SK-N-SH (cell line): ENCODE measurements around the gene CAND1.

Experiments
- CTCF ChIP-seq: fragments of 200-600 bp; sonication (generic); IDR thresholded peaks from 2 replicates; pipeline ENCODE4 v1.6.1; 2017; ENCODE audit warnings: antibody characterized with exemption, mild to moderate bottlenecking, moderate library complexity
- FOXJ3 ChIP-seq: sonication (generic); formaldehyde crosslinking; IDR thresholded peaks from 2 replicates; pipeline ENCODE4 v1.5.1; 2020; ENCODE audit warnings: mild to moderate bottlenecking, missing genetic modification reagents
- NFIC ChIP-seq: IDR thresholded peaks from 2 replicates; pipeline ENCODE4 v1.4.0; 2012; ENCODE audit warnings: borderline replicate concordance
- TF ChIP-seq, protein P1 (sequence below): IDR thresholded peaks from 2 replicates; pipeline ENCODE4 v1.4.0; 2012; ENCODE audit warnings: low read depth
- TF ChIP-seq, protein P2 (sequence below): fragments of 150-350 bp; IDR thresholded peaks from 2 replicates; pipeline ENCODE4 v1.6.1; 2017; ENCODE audit warnings: antibody characterized with exemption, low read length, low read depth, borderline replicate concordance

GRCh38 chr12:67290378-67290777 is 21.2 kb downstream of the CAND1 start:
- TF ChIP-seq, protein P1, sequence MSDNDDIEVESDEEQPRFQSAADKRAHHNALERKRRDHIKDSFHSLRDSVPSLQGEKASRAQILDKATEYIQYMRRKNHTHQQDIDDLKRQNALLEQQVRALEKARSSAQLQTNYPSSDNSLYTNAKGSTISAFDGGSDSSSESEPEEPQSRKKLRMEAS, result no peak
- TF ChIP-seq CTCF (no peak), FOXJ3 (CRISPR knock-in tag) (no peak), NFIC (no peak)
- TF ChIP-seq, protein P2, sequence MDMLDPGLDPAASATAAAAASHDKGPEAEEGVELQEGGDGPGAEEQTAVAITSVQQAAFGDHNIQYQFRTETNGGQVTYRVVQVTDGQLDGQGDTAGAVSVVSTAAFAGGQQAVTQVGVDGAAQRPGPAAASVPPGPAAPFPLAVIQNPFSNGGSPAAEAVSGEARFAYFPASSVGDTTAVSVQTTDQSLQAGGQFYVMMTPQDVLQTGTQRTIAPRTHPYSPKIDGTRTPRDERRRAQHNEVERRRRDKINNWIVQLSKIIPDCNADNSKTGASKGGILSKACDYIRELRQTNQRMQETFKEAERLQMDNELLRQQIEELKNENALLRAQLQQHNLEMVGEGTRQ, result no peak
